Measurements from ENCODE around the gene FREM3.
A peak's percentile ranks its signal among the peaks of the same experiment; 100 is the strongest.

The FREM3 gene

GRCh38 chr4:143667461-143667860 is 33.0 kb downstream of the FREM3 start:
- no peak for DNase-seq (ENCODE audit: low read depth)

GRCh38 chr4:143658336-143658735 is 42.1 kb downstream of the FREM3 start:
- no peak for DNase-seq (ENCODE audit: low read depth)

- DNase-seq (ENCODE audit: low read depth) = no peak
Observed at GRCh38 chr4:143654571-143654970, 45.9 kb downstream of the FREM3 start.

- DNase-seq (ENCODE audit: low read depth) = no peak
Observed at GRCh38 chr4:143653031-143653430, 47.4 kb downstream of the FREM3 start.

GRCh38 chr4:143643399-143643798 is 57.1 kb downstream of the FREM3 start:
- DNase-seq (ENCODE audit: low read depth) = no peak

- no peak for DNase-seq (ENCODE audit: low read depth)
Observed at GRCh38 chr4:143642611-143643010, 57.9 kb downstream of the FREM3 start.

- DNase-seq (ENCODE audit: low read depth) = no peak
Observed at GRCh38 chr4:143641361-143641760, 59.1 kb downstream of the FREM3 start.

GRCh38 chr4:143634763-143635162 is 65.7 kb downstream of the FREM3 start:
- no peak for DNase-seq (ENCODE audit: low read depth)

GRCh38 chr4:143633833-143634232 is 66.6 kb downstream of the FREM3 start:
- no peak for DNase-seq (ENCODE audit: low read depth)

- peak; percentile 16 for DNase-seq (ENCODE audit: low read depth)
Observed at GRCh38 chr4:143626134-143626911, 74.2 kb downstream of the FREM3 start.

- DNase-seq (ENCODE audit: low read depth) = no peak
Observed at GRCh38 chr4:143625632-143626031, 74.8 kb downstream of the FREM3 start.

- DNase-seq (ENCODE audit: low read depth) = no peak
Observed at GRCh38 chr4:143623896-143624295, 76.6 kb downstream of the FREM3 start.

GRCh38 chr4:143618811-143619210 is 81.7 kb downstream of the FREM3 start:
- no peak for DNase-seq (ENCODE audit: low read depth)

- peak; percentile 3 for DNase-seq (ENCODE audit: low read depth)
Observed at GRCh38 chr4:143617994-143618679, 82.3 kb downstream of the FREM3 start.

GRCh38 chr4:143616771-143617170 is 83.7 kb downstream of the FREM3 start:
- peak; percentile 11 for DNase-seq (ENCODE audit: low read depth)

GRCh38 chr4:143609492-143609891 is 91.0 kb downstream of the FREM3 start:
- no peak for DNase-seq (ENCODE audit: low read depth)

- no peak for DNase-seq (ENCODE audit: low read depth)
Observed at GRCh38 chr4:143606480-143606879, 94.0 kb downstream of the FREM3 start.

GRCh38 chr4:143599827-143600226 is 100.6 kb downstream of the FREM3 start:
- no peak for DNase-seq (ENCODE audit: low read depth)

- no peak for DNase-seq (ENCODE audit: low read depth)
Observed at GRCh38 chr4:143598816-143599215, 101.7 kb downstream of the FREM3 start.

GRCh38 chr4:143597276-143597675 is 103.2 kb downstream of the FREM3 start:
- DNase-seq (ENCODE audit: low read depth) = no peak

GRCh38 chr4:143587703-143588102 is 112.8 kb downstream of the FREM3 start:
- no peak for DNase-seq (ENCODE audit: low read depth)

GRCh38 chr4:143586080-143586479 is 114.4 kb downstream of the FREM3 start:
- no peak for DNase-seq (ENCODE audit: low read depth)

- no peak for DNase-seq (ENCODE audit: low read depth)
Observed at GRCh38 chr4:143585548-143585947, 114.9 kb downstream of the FREM3 start.
